NCI-H460 (cell line): Measurements from ENCODE around the gene ALPP. TPM values are rescaled to one million over a fixed set of nuclear protein-coding genes. Genes with fewer than 3 reads are reported as not detected.
A peak's percentile ranks its signal among the peaks of the same experiment; 100 is the strongest.
"Not testable (repeated sequence)": the region's sequence is repeated elsewhere in the genome, so short reads cannot be mapped to it uniquely, and the experiment has no call there.

Experiments
- DNase-seq: peaks from one replicate; pipeline ENCODE4 v3.0.0-alpha.2; 2016; ENCODE audit warnings: low read depth; ENCODE audit errors: extremely low read depth
- total RNA-seq: library from RNA; depleted of rRNA; stranded (reverse); fragments of >200 nt; shearing (Covaris generic); gene quantifications from 2 replicates; pipeline ENCODE4 v1.2.3, GENCODE V29; 2014

The ALPP gene
- total RNA-seq, 1 experiment from 2014 or later = not detected

DNA sequence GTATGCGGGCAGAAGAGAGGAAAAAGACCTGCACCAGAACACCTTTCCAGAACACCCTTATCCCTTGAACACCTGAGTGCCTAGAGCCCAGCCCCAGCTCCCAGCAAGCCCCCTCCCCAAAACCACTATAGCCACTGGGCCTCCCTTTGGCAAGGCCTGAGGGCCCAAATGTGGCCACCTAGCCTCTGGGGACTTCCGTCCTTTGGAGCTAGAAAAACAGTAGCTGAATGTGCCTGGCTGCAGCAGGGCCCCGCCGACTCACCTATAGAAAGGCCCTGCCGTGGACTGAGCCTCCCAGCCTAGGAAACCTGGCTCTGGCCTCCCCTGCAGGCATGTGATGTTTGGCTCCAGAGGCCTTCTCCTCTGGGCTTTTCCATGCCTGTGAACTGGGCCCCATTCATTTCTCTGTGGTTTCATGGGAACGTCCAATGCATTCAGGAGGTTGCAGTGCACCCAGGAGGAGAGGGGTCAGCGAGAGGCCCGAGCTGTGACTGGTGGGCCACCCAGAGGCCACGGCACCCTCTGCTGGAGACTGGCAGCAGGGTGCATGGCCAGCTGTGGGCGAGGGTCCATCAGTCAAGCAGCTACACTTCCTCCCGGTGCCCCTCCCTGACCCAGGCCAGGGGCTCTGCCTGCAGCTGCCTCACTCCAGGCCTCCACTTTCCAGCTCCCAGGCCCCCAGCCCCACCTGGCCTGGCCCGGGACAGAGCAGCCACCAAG is 15.3 kb upstream of the ALPP start:
- not testable (repeated sequence) for DNase-seq

DNA sequence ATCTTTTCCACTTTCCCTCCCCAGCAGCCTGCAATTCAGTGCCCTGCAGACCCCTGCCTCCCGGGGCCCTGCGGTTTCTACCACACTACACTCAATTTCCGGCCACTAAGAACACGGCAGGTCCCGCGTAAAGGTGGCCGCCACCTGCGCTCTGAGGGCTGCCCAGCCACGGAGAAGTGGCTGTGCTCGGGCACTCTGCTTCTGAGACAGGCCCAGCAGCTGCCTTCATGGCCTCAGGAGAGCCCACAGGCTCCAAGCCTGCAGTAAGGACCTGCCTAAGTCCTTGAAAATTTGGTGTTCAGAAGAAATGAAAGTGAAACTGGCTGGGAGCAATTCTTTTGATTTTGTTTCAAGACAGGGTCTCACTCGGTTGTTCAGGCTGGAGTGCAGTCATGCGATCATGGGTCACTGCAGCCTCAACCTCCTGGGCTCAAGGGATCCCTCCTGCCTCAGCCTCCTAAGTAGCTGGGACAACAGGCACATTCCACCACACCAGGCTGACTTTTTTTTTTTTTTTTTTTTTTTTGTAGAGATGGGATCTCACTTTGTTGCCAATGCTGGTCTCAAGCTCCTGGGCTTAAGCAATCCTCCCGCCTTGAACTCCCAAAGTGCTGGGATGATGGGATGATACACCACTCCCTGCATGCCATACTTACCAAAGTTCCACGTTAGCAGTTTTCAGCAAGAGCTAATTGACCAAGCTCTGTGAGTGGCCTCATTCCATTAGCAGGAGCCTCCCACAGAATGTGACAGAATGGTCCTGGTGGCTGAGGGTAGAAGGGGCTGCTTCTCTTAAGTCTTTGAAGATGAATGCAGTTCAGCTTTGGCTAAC is 14.6 kb upstream of the ALPP start:
- DNase-seq = no peak

DNA sequence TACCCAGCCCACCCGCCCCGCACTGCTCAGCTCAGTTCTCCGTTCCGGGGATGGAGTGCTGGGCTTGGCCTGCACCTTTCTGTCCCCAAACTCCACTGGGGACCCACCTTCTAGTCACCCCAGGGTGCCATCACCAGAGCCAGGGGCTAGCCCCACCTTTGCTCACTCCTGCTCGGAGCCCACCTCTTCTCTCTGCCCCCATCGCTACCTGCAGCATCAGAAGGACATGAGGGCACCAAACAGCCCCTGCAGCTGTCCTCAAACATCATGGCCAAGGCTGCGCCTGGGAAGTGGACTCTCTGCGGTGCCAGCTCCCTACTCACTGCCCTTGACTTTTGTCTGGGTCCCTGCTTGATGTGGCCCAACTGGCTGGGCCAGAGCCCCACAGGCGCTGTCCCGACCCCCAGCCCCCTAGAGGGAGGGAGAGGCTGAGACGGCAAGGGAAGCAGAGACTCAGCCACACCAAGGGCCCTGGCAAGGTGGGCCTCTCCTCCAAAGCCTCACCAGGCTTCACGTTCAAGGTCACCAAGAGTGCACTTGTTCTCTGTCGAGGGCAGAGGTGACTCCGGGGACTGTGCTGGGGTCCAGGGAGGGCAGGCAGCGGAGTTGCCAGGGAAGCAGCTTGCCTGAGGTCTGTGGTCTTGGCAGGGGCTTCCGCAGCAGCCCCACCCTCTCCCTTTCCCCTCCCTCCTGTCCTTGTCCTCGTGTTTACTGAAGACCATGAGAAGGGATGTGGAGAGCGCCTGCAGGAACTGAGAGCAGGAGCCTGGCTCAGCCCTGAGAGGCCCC is 13.6 kb upstream of the ALPP start:
- not testable (repeated sequence) for DNase-seq

DNA sequence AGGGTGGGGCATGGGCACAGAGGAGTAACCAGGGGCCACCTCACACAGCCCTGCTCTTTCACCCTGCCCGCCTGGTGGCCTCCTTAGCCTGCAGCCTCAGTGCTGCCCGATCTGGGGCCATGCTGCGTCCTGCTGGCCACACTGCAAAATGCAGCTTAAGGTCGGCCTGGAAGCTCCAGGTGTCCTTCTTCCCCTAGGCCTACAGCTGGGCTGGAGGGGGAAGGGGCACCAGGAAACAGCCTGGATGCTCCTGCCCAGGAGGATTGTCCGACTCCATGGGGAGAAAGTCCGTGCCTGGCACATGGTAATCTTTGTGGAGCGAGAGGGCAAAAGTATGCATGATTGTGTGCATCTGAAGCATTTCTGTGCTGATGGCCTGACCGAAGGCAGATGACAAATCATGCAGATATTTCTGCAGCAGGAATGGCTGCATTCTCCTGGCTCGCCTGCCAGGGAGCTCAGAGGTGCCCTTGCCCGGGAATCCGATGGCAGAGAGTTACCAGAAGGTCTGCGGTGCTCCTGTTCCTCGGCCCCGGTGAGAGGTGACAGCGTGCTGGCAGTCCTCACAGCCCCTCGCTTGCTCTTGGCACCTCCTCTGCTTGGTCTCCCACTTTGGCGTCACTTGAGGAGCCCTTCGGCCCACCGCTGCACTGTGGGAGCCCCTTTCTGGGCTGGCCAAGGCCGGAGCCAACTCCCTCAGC is 12.8 kb upstream of the ALPP start:
- peak; percentile 29 for DNase-seq

DNA sequence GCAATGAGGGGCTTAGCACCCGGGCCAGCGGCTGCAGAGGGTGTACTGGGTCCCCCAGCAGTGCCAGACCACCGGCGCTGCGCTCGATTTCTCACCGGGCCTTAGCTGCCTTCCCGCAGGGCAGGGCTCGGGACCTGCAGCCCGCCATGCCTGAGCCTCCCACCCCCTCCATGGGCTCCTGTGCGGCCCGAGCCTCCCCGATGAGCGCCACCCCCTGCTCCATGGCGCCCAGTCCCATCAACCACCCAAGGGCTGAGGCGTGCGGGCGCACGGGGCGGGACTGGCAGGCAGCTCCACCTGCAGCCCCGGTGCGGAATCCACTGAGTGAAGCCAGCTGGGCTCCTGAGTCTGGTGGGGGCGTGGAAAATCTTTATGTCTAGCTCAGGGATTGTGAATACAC is 12.1 kb upstream of the ALPP start:
- not testable (repeated sequence) for DNase-seq

DNA sequence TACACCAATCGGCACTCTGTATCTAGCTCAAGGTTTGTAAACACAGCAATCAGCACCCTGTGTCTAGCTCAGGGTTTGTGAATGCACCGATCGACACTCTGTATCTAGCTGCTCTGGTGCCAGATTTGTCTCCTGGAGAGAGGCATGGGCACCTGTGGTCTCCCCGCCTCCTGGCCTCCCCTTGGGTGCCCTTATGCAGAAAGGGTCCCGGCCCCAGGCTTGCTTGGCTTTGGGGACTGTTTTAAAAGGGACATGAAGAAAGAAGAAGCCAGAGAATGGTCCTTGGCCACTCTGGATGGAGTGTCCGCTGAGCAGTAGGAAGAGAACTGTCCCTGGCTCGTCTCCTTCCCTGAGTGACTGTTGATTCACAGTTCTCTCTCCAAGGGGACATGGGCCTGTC is 11.5 kb upstream of the ALPP start:
- no peak for DNase-seq

DNA sequence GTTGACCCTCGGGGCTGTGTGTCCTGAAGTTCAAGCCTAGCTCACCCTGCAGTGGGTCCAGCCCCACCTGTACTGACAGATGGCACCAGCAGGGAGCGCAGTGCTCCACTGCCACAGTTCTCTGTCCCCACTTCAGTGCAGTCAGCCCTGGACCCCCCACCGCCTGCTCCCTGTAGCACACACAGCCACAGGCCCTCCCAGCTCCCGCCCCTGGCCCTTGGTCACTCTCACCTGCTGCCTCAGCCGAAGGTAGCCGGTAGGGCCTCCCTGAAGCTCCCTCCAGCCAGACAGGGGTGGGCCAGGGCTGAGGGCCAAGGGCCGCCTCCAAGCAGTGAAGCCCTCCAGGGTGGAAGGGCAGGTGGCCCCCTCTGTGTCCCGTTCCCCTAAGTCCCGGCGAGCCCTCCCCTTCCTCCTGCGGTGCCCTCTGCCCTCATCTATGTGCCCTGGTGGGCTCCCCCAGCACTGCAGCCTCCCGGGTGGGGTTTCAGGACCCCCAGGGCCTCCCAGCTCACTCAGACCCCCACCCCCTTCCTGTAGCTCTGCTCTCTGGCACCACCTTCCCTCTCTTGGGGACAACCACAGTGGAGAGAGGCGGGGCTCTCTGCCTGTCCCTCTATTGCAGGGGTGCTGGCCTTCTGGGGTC is 10.8 kb upstream of the ALPP start:
- no peak for DNase-seq

DNA sequence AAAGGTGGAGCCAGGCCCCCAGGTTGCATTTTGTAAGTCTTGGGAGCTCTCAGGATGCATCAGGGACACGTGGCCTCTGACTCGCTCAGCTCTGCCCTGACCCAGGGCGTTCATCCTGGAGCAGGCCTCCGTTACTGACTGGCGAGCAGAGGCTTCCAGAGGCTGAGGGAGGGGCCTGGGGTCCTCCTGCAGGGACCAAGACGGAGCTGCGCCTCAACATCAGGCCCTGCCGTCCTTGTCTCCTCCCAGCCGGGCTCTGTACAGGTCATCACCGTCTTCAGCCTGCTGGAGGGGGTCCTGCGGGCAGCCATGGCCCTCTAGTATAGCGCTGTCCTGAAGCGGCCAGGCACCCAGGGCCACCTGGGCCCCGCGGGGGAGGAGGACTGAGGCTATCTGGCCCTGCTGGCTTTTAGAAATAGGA is 10.2 kb upstream of the ALPP start:
- DNase-seq = no peak

DNA sequence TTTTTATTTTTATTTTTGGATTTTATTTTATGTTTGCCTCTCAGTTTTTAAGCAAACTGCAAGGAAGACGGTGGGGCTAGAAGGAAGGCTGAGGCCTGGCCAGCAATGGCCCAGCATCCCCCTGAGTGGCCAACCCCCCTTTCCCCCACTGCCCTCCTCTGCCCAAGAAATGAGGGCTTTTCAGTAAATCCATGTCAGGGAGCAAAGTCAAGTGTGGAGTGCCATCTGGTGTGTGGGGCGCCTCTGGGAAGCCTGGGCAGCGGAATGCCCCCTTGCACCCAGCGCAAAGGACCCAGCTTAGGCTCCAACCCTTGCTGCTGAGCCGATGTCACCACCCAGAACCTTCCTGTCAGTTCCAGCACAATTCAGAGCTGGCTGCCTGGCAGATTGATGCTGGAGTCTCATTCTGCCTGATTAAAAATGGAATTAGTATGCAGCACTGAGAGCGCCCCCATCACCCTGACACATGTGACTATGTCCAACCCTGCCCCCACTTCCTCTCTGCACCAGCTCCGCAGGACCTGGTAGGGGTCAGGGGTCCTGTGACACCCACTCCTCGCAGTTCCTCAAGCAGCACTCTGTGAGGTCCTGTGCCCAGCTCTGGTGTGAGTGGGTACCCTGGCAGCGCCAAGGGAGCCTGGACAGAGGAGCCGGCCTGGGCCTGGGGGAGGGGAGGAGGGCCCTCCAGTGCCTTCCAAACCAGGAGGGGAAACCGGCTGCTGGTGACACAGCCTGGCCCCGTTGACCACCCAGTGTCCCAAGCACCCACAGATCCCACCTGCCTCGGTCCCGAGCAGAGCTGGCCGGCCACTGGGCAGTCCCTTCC is 9.2 kb upstream of the ALPP start:
- DNase-seq = no peak

DNA sequence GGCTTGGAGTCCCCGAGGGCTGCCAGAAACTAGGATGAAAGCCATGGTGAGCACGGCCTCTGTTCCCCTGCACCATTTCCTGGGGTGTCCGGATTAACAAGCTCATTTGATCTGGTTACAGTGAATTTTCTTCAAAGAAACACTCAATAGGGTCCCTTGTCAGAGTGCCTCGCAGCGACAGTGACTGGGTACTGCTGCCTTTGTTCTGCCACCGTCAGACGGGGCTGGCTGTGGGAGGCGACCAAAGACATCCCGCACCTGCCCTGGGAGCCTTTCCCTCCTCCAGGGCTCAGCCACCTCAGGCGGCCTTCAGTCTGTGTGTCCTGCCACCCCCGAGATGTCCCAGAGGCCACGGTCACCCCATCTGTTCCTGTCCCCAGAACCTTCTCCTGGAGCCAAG is 8.5 kb upstream of the ALPP start:
- not testable (repeated sequence) for DNase-seq

DNA sequence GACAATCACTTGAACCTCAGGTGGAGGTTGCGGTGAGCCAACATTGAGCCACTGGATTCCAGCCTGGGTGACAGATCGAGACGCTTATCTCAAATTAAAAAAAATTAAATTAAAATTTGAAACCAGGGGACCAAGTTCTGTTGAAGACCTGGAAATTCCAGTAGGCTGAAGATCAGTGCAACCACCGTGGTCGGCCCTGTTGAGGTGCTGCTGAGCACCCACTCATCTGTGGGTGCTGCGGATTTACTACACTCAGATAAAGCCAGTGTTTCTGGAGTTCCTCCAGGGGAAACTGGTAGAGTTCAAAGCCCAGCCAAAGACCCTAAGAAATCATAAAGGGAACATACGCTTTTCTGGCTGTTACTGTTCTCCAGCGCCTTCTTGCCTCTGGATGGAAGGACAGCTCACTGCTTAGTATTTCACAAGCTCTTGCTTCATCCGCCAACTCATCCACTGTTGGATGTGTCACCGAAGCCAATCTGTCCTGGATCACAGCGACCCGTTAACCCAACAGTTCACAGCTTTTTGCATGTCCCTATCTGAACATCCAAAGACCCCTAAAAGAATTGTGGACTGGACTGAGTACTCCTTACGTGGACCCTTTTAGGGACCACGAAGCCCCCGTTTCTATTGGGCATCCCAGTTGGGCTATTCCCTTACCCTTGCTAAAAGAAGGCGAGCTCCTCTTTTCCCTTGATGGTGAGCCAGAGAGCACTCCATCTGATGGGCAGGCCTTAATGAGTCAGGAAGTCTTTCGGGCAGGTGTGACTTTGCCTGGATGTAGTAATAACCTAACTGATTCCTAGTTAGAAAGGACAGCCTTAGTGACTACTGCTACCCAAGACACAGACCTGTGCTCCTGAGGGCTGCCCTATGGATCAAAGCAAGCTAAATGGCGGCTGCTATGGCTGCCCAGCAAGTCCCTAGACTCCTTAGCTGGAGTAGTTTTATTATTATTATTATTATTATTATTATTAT is 6.0 kb upstream of the ALPP start:
- no peak for DNase-seq

DNA sequence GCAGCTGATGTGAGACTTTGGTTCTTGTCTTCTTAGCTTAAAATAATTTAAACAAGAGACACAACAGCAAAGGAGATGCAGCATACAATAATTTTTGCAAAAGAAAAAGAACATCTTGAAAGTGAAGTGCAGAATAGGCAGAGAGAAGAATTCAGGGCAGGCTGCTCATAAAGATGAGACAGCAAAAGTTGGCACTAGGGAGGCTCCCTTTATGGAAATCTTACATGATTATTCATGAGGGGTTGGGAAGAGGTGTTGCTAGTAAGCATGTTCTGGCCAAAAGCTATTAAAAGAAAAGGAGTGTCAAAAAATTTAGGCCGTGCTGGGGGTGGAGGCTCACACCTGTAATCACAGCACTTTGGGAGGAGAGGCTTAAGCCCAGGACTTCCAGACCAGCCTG is 4.2 kb upstream of the ALPP start:
- DNase-seq = no peak

DNA sequence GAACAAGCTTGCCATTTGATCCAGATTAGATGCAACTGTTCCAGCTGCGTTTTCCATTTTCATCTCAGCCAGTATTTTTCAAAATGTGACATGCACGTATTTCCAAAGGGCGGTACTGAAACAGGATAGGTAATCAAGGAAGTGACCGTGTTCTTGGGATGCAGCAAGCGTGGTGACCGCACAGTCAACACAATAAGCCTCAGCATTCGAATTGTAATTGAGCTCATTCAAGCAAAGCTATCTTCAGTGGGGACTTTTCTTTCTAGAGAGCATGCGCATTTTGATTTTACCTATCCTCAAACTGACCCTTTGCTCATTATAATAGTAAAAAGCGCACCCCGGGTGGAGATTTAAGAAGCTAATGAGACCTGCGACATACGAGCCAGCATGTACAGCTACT is 3.4 kb upstream of the ALPP start:
- DNase-seq = no peak

DNA sequence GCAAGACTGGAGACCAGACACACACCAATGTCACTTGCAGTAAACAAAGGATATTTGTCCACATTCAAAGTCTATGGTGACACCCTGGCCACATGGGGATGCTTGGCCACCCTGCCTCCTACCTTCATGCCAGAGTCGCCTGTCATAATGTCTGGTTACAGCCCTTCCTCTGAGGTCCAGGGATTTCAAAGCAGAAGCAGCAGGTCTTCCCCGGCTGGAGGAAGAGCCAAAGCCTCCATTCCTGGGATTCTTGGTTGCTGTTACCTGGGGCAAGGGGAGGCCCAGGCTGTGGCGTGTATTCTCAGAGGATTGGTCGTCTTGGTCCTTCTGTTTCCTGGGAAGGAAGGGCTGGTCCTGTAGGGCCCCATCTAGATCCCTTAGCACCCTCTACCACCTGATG is 2.3 kb upstream of the ALPP start:
- DNase-seq = no peak

DNA sequence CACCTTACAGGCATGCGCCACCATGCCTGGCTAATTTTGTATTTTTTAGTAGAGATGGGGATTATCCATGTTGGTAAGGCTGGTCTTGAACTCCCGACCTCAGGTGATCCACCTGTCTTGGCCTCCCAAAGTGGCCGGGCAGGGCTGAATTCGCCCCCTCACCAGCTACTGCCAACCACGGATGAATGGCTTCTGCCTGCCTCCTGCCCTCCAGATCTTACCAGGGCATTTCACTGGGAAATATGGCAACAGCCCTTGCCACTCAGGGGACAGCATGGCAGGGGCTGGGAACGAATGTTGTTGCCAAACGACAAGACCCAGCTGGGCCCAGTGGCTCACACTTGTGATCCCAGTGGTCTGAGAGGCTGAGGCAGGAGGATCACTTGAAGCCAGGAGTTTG is 1.8 kb upstream of the ALPP start:
- DNase-seq = no peak

DNA sequence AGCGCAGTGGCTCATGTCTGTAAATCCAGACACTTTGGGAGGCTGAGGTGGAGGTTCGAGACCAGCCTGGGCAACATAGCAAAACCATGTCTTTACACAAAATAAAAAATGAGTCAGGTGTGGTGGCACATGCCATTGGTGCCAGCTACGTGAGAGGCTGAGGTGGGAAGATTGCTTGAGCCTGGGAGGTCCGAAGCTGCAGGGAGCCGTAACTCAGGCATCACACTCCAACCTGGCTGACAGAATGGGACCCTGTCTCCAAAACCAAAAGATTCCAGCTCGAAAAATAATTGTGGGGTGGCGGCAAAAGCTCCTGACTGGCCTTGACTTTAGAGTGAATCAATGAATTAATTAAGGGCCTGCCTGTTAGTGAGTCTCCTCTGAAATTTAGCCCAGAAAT is 1.2 kb upstream of the ALPP start:
- DNase-seq = no peak

DNA sequence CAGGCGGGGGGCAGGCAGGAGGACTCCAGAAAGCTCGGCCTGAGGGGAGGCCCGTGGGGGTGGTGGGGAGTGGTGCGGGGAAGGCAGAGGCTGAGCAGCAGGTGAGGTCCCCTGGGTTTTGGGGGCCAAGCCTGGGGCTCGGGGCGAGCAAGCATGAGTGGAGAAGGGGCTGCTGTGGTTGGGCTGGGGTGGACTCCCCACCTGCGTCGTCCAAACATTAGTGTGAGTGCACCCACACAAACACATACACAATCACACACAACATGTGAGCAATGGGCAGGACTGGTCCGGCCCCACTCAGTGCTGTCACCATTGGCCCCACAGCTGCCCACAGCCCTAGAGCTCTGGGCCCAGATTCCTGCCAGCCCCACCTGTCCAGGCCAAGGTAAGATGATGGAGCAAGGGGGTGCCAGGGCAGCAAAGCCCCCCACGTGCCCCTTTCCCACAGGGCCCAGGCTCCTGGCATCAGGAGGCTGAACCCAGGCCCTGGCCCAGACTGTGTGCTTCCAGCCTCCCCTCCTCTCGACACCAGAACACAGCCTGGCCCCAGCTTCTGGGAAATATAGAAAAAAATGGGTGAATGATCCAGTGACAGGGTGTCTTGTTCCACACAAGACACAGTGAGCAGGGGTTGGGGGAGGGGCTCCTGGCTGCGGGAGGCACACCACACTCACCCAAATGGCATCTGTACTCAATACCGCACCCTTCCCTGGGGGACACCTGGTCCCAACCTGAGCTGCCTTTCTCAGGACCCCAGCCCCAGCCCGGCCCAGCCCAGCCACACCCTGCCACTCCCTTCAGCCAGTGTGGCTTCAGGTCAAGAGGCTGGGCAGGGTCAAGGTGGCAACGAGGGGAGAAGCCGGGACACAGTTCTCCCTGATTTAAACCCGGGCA is 463 bp upstream of the ALPP start:
- DNase-seq = no peak
